Pancreas (tissue), 10 donors: ENCODE measurements around the gene WWTR1. TPM values are rescaled to one million over a fixed set of nuclear protein-coding genes. Genes with fewer than 3 reads are reported as not detected.

Source experiments
- ATAC-seq, 4 donors: fragments of 200-7000 bp; cut with Tn5 transposase; one replicate each; pipeline versions ENCODE4 v1.8.0 to v1.9.1; 2020; ENCODE audit warnings: mild to moderate bottlenecking in 4 of 4, moderate library complexity in 4 of 4
- DNase-seq, 6 donors: peaks; one replicate each; pipeline ENCODE4 v3.0.0-alpha.2; 2020
- FAIRE-seq: peaks from 2 replicates; lab custom pipeline; 2012; peaks lifted over from hg19 to GRCh38; lab: Jason Lieb, UNC
- H3K27ac ChIP-seq, 4 donors: fragments of 200-600 bp; sonication (generic); 1 replicate in 3 of 4; 2 replicates in 1 of 4; pipeline versions ENCODE4 v1.5.0 to v1.8.0; 2020
- H3K27me3 ChIP-seq, 4 donors: fragments of 200-600 bp; one replicate each; pipeline ENCODE4 v1.8.0; 2021
- H3K36me3 ChIP-seq, 3 donors: fragments of 200-600 bp; sonication (generic) in 1 of 3; one replicate each; pipeline versions ENCODE4 v1.5.0 to v1.8.0; 2020 to 2021
- H3K4me1 ChIP-seq, 3 donors: fragments of 200-600 bp; one replicate each; pipeline ENCODE4 v1.8.0; 2021
- H3K4me3 ChIP-seq, 4 donors: fragments of 200-600 bp; sonication (generic) in 2 of 4; one replicate each; pipeline versions ENCODE4 v1.5.0 to v1.8.0; 2020 to 2021
- H3K9me3 ChIP-seq, 4 donors: fragments of 200-600 bp; one replicate each; pipeline ENCODE4 v1.8.0; 2021
- WGBS, 2 donors: extraction: QIAGEN DNeasy Blood & Tissue Kit; methylation state at CpG; one replicate each; pipeline ENCODE4 v1.1.7; 2013; 5-methylcytosine and 5-hydroxymethylcytosine counted together
- intact Hi-C, 3 donors: fragments of 100-400 bp; cut with DNase I; formaldehyde crosslinking; loops; one replicate each; pipeline versions ENCODE4 v1.11.1 to v1.14.2; 2022
- polyA plus RNA-seq, 2 donors: library from polyadenylated mRNA; stranded (reverse); fragments of 200-250 nt; gene quantifications; one replicate each; pipeline ENCODE4 v1.2.3, GENCODE V29; 2013
- total RNA-seq, 6 donors: library from RNA; stranded (reverse); fragmentation: NEBNext Ultra II Directional in 4 of 6; extraction: Animal tissue kit (Norgen Biotek cat#: 25700) in 4 of 6; gene quantifications; one replicate each; pipeline versions ENCODE4 v1.2.1 to v1.2.4, GENCODE V29; 2021 to 2023
- TF ChIP-seq, protein P1 (sequence below), 4 donors: fragments of 200-600 bp; sonication (generic) in 3 of 4; IDR thresholded peaks; one replicate each; pipeline versions ENCODE4 v1.5.0 to v1.8.0; 2021; ENCODE audit warnings: antibody characterized with exemption in 4 of 4
- donor health status: healthy with polysubstance abuse.
- donor health status: DM: no; HTN: no; CAD: no; lungs with moderate emphysema.
- donor health status: DM: no; HTN: no; CAD: no.
- donor health status: control.
- donor health status: control.
- donor health status: Bipolar disorder and iron deficiency.
- donor health status: DM: yes; HTN: yes; CAD: no.
- donor health status: DM: no; HTN: no; CAD: no.
- donor health status: DM: no; HTN: no; CAD: no.
- donor health status: DM: yes; HTN: yes; CAD: no.

The WWTR1 gene
- total and polyA plus RNA-seq, 8 donors, result 18.9 to 47.0 (median 23.7) TPM

DNA sequence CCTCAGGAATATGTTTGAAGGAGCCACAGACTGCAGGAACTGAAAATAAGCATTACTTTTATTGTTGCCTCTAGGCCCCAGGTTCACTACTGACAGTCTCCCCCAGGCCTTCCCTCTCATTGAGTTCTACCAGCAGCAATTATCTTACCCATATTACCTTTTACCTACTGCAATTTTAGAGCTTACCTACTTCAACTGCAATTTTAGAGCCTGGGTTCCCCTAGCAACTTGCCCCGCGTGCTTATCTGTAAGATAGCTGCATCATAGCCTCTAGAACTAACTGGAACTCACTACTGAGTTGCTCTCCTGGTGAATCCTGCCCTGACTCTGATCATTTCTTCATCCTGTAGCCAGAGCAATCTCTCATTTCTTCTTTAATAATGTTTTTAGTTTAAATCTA is 29.2 kb upstream of the WWTR1 start:
- no peaks in the 10 kb centered on the region for H3K9me3 ChIP-seq
- intact Hi-C loops, result no loop called here
- H3K36me3 ChIP-seq, result no peaks in the 10 kb centered on the region
- H3K4me1 ChIP-seq, result no peaks in the 10 kb centered on the region
- WGBS, 2 donors, result 93 to 95% methylated on average over 2 of the region's 2 CpGs
- ATAC-seq (no peak), DNase-seq (no peak), FAIRE-seq (no peak)
- TF ChIP-seq, protein P1, sequence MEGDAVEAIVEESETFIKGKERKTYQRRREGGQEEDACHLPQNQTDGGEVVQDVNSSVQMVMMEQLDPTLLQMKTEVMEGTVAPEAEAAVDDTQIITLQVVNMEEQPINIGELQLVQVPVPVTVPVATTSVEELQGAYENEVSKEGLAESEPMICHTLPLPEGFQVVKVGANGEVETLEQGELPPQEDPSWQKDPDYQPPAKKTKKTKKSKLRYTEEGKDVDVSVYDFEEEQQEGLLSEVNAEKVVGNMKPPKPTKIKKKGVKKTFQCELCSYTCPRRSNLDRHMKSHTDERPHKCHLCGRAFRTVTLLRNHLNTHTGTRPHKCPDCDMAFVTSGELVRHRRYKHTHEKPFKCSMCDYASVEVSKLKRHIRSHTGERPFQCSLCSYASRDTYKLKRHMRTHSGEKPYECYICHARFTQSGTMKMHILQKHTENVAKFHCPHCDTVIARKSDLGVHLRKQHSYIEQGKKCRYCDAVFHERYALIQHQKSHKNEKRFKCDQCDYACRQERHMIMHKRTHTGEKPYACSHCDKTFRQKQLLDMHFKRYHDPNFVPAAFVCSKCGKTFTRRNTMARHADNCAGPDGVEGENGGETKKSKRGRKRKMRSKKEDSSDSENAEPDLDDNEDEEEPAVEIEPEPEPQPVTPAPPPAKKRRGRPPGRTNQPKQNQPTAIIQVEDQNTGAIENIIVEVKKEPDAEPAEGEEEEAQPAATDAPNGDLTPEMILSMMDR (IDR thresholded peaks at IDR 0.05), result no peak
- no peak overlapping the region for H3K27ac ChIP-seq
- no peaks in the 10 kb centered on the region for H3K27me3 ChIP-seq
- no peak overlapping the region for H3K4me3 ChIP-seq

DNA sequence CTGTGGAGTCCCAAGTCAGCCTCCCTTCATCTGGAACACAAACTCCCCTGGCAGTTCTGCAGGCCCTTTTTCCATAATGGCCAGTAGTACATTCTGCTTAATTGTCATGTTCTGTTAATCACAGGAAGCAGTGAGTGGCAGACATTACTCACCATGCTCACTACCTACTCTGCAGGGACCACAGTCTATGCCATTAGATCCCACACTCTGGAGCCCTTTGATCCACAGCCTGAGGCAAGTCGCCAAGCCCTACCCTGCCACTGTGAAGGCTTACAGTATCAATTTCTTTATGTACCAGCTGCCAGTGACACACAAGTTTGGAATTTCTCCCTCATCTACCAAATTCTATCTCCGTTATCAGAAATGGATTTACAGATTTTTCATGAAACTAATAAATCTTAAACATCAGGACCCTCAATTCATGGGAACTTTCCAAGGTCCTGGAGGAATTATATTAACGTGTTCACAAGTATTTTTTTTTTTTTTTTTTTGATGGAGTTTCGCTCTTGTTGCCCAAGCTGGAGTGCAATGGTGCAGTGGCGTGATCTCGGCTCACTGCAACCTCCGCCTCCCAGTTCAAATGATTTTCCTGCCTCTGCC is 20.6 kb upstream of the WWTR1 start:
- Histone ChIP-seq H3K4me1 (no peaks in the 10 kb centered on the region), H3K4me3 (no peak overlapping the region), H3K36me3 (no peaks in the 10 kb centered on the region), H3K27ac (no peak overlapping the region), H3K9me3 (no peaks in the 10 kb centered on the region), H3K27me3 (no peaks in the 10 kb centered on the region)
- intact Hi-C loops, result no loop called here
- DNase-seq, result no peak
- no peak for FAIRE-seq
- WGBS, 2 donors, result 94 to 96% methylated on average over 7 of the region's 7 CpGs
- TF ChIP-seq, protein P1 (IDR thresholded peaks at IDR 0.05), result no peak
- ATAC-seq, result no peak

DNA sequence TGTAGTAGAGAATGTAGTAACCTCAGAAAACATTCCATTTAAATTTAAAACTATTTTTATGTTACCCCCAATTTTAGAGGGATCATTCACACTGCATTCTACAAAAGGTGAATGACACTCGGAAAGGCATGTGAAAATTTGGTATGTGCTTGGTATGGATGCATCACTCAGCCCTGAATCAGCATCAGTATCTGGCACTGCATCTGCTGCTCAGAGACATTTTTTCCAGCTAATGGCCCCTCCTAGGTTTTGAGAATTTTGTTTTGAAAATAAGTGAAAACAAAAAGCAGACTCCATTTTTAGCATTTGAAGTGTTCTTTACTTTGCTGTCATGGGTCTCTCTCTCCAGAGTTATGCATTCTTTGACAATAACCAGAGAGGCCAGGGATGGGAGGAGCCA is 15.6 kb upstream of the WWTR1 start:
- DNase-seq, result no peak
- Histone ChIP-seq H3K4me3 (no peak overlapping the region), H3K27me3 (no peaks in the 10 kb centered on the region), H3K36me3 (no peaks in the 10 kb centered on the region), H3K9me3 (no peaks in the 10 kb centered on the region), H3K4me1 (no peaks in the 10 kb centered on the region), H3K27ac (no peak overlapping the region)
- intact Hi-C loops, result no loop called here
- WGBS, 2 donors, result 90 to 97% methylated on average over 1 of the region's 1 CpG
- no peak for FAIRE-seq
- ATAC-seq, result no peak
- TF ChIP-seq, protein P1 (IDR thresholded peaks at IDR 0.05), result no peak

DNA sequence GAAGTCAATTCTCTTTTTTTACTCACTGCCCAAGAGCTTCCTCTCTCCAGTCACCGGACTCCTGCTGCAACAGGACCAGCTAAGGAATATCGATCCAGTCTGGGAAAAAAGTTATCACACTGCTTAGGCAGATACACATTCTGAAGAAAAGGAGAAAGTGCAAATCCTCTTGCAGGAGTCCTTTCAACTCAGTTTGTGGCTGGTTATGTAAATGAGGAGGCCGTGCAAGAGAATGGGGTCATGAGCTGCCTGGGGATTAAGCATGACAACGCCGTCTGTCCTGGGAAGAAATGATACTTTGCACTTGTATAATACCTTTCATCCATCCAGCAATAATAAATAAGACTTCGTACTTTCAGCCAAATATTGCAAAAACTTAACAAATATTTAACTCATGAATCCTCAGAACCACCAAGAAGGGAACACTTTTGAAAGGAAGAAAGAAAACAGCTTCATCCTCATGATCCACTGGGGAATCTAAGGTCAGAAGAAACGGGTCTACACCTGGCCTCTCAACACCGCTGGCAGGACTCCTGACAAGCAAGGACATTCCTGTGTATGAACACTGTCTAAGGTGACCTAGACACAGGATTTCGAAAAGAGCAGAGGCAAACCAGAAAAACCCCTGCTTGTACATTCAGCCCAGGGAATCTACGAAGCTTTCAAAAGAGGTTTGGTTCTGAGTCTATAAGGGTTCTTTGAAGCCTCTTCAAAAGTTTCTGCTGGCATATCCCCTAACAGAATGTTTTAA is 13.1 kb upstream of the WWTR1 start:
- no peak for DNase-seq
- Histone ChIP-seq H3K36me3 (no peaks in the 10 kb centered on the region), H3K4me3 (no peak overlapping the region), H3K9me3 (no peaks in the 10 kb centered on the region), H3K27me3 (no peaks in the 10 kb centered on the region), H3K4me1 (no peaks in the 10 kb centered on the region), H3K27ac (no peak overlapping the region)
- TF ChIP-seq, protein P1 (IDR thresholded peaks at IDR 0.05), result no peak
- FAIRE-seq, result no peak
- 25 to 27% methylated on average over 10 of the region's 10 CpGs for WGBS, 2 donors
- peak in 1 of 4 donors; percentile 38 for ATAC-seq
- intact Hi-C loops, result no loop called here

DNA sequence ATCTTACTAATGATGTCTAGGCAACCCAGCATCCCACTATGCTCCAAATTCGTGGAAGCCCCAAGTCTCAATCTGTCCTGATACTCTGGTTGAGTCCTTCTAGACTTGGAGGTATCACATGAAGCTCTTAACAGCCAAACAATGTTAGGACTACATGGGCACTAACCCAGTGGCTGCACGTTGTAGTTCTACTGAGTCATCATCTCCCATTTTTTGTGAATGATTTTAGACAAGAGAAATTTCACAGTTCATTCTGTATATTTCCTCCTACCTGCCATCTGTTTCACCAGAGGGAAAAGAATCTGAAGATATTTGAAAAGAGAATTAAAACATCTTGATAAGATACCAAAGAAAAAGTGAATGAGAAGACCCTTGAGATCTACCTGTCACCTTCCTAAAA is 9.8 kb upstream of the WWTR1 start:
- H3K4me1 ChIP-seq, result no peaks in the 10 kb centered on the region
- no peaks in the 10 kb centered on the region for H3K27me3 ChIP-seq
- H3K36me3 ChIP-seq, result no peaks in the 10 kb centered on the region
- H3K9me3 ChIP-seq, result no peaks in the 10 kb centered on the region
- TF ChIP-seq, protein P1 (IDR thresholded peaks at IDR 0.05), result no peak
- FAIRE-seq, result no peak
- WGBS, 2 donors, result 62 to 80% methylated on average over 2 of the region's 2 CpGs
- H3K27ac ChIP-seq, result no peak overlapping the region
- ATAC-seq, result no peak
- no peak for DNase-seq
- intact Hi-C loops, result no loop called here
- H3K4me3 ChIP-seq, result no peak overlapping the region
